Stomach (tissue), 4 donors: Measurements from ENCODE around the gene ATP8A2.

Experiments used
- CTCF ChIP-seq, 7 experiments: fragments of 450-650 bp in 4 of 7; fragments of 200-600 bp in 3 of 7; sonication (generic) in 3 of 7; IDR thresholded peaks; one replicate each; pipeline ENCODE4 v1.5.1; 2016 to 2019; ENCODE audit warnings: antibody characterized with exemption in 7 of 7, control low read depth in 2 of 7, mild to moderate bottlenecking in 1 of 7
- EP300 ChIP-seq: sonication (generic); formaldehyde crosslinking; IDR thresholded peaks from one replicate; pipeline ENCODE4 v1.6.1; 2017; ENCODE audit warnings: antibody characterized with exemption

GRCh38 chr13:25963674-25964073 is 591.9 kb downstream of the ATP8A2 start:
- no peak for TF ChIP-seq CTCF (IDR thresholded peaks at IDR 0.05)
- no peak for TF ChIP-seq EP300
